A549 (cell line): ENCODE data around the gene MAML2. TPM values are rescaled to one million over a fixed set of nuclear protein-coding genes. Genes with fewer than 3 reads are reported as not detected.

Source experiments
- ATAC-seq, 2 experiments: fragments of 200-7000 bp in 1 of 2; fragments of >200 bp in 1 of 2; cut with Nextera tagmentation in 1 of 2; cut with Tn5 transposase in 1 of 2; 3 replicates each; pipeline versions ENCODE4 v1.8.0 to v1.9.1; 2018 to 2020; ENCODE audit warnings: mild to moderate bottlenecking in 1 of 2, moderate library complexity in 1 of 2
- CTCF ChIA-PET: fragments of 300-600 bp; sonication (Branson Sonifier 250); formaldehyde crosslinking; extraction: SDS; loops from one replicate; lab custom pipeline; 2021; ENCODE audit warnings: antibody characterized with exemption, inconsistent platforms; lab: Yijun Ruan, JAX
- POLR2A ChIA-PET: fragments of 350-600 bp; formaldehyde crosslinking; extraction: SDS; loops from one replicate; lab custom pipeline; 2021; ENCODE audit warnings: antibody characterized with exemption, inconsistent platforms; lab: Yijun Ruan, JAX
- DNase-seq, 2 experiments: peaks; one replicate each; pipeline versions ENCODE4 v3.0.0 to v3.0.0-alpha.2; 2011 to 2016; ENCODE audit warnings: low read depth in 1 of 2, low spot score in 1 of 2
- FAIRE-seq: peaks from 2 replicates; lab custom pipeline; 2011; peaks lifted over from hg19 to GRCh38; lab: Jason Lieb, UNC
- H3K27ac ChIP-seq, 2 experiments: fragments of >200 bp; sonication (Bioruptor Twin); formaldehyde crosslinking; 3 replicates each; pipeline ENCODE4 v1.5.1; 2016 to 2017
- H3K4me1 ChIP-seq: fragments of >200 bp; sonication (Bioruptor Twin); formaldehyde crosslinking; 3 replicates; pipeline ENCODE4 v1.6.1; 2016
- H3K4me2 ChIP-seq: fragments of >200 bp; sonication (Bioruptor Twin); formaldehyde crosslinking; 3 replicates; pipeline ENCODE4 v1.6.1; 2016
- H3K4me3 ChIP-seq: fragments of >200 bp; sonication (Bioruptor Twin); formaldehyde crosslinking; 3 replicates; pipeline ENCODE4 v1.5.1; 2016
- H3K9me3 ChIP-seq: fragments of >200 bp; sonication (Bioruptor Twin); formaldehyde crosslinking; 3 replicates; pipeline ENCODE4 v1.6.1; 2016
- BCL3 ChIP-seq: fragments of >200 bp; sonication (Bioruptor Twin); formaldehyde crosslinking; IDR thresholded peaks from 3 replicates; pipeline ENCODE4 v1.6.1; 2016
- CHD4 ChIP-seq: fragments of 200-600 bp; sonication (generic); IDR thresholded peaks from 2 replicates; pipeline ENCODE4 v1.6.1; 2016; ENCODE audit warnings: antibody characterized with exemption, mild to moderate bottlenecking, borderline replicate concordance
- EHMT2 ChIP-seq: fragments of 200-600 bp; sonication (generic); IDR thresholded peaks from 2 replicates; pipeline ENCODE4 v1.6.1; 2016; ENCODE audit warnings: antibody characterized with exemption, low read depth, mild to moderate bottlenecking, moderate library complexity
- EP300 ChIP-seq, 2 experiments: fragments of >200 bp; sonication (Bioruptor Twin); formaldehyde crosslinking; IDR thresholded peaks; 2 replicates in 1 of 2; 3 replicates in 1 of 2; pipeline ENCODE4 v1.6.1; 2016 to 2017
- FOXS1 ChIP-seq: fragments of 250-450 bp; sonication (Bioruptor Pico); IDR thresholded peaks from 2 replicates; pipeline ENCODE4 v1.5.0; 2020; ENCODE audit warnings: mild to moderate bottlenecking, moderate library complexity
- GATA3 ChIP-seq: IDR thresholded peaks from 2 replicates; pipeline ENCODE4 v1.6.1; 2012; ENCODE audit warnings: borderline replicate concordance
- HEYL ChIP-seq: fragments of 250-450 bp; sonication (Bioruptor Pico); IDR thresholded peaks from 2 replicates; pipeline ENCODE4 v1.8.0; 2021; ENCODE audit warnings: mild to moderate bottlenecking, moderate library complexity
- HMGXB4 ChIP-seq: fragments of 250-450 bp; sonication (Bioruptor Pico); IDR thresholded peaks from 2 replicates; pipeline ENCODE4 v1.5.0; 2021; ENCODE audit warnings: mild to moderate bottlenecking, moderate library complexity, borderline replicate concordance
- HOXB5 ChIP-seq: fragments of 250-450 bp; sonication (Bioruptor Pico); IDR thresholded peaks from 2 replicates; pipeline ENCODE4 v1.5.0; 2020; ENCODE audit warnings: mild to moderate bottlenecking, moderate library complexity
- JUNB ChIP-seq: fragments of >200 bp; sonication (Bioruptor Twin); formaldehyde crosslinking; IDR thresholded peaks from 2 replicates; pipeline ENCODE4 v1.6.1; 2016
- MAZ ChIP-seq: fragments of 150-350 bp; IDR thresholded peaks from 2 replicates; pipeline ENCODE4 v1.6.1; 2014; ENCODE audit warnings: antibody characterized with exemption, low read depth, low read length, borderline replicate concordance
- MYC ChIP-seq: IDR thresholded peaks from 2 replicates; pipeline ENCODE4 v1.6.1; 2012; ENCODE audit warnings: mild to moderate bottlenecking, inconsistent platforms, low read length, improper control_type of control experiment, borderline replicate concordance
- NPAS2 ChIP-seq: fragments of 250-450 bp; sonication (Bioruptor Pico); IDR thresholded peaks from 2 replicates; pipeline ENCODE4 v1.8.0; 2022; ENCODE audit warnings: mild to moderate bottlenecking, moderate library complexity, borderline replicate concordance
- NR3C1 ChIP-seq: fragments of >200 bp; sonication (Bioruptor Twin); formaldehyde crosslinking; IDR thresholded peaks from 3 replicates; pipeline ENCODE4 v1.6.1; 2017
- PBX3 ChIP-seq: IDR thresholded peaks from 2 replicates; pipeline ENCODE4 v1.6.1; 2012
- RARB ChIP-seq: fragments of 250-450 bp; sonication (Bioruptor Pico); IDR thresholded peaks from 2 replicates; pipeline ENCODE4 v1.8.0; 2021; ENCODE audit warnings: mild to moderate bottlenecking, moderate library complexity
- RCOR1 ChIP-seq: fragments of 150-350 bp; IDR thresholded peaks from 2 replicates; pipeline ENCODE4 v1.6.1; 2014; ENCODE audit warnings: antibody characterized with exemption, low read length, low read depth
- TFCP2L1 ChIP-seq: fragments of 250-450 bp; sonication (Bioruptor Pico); IDR thresholded peaks from 2 replicates; pipeline ENCODE4 v1.5.0; 2021; ENCODE audit warnings: mild to moderate bottlenecking
- TP53 ChIP-seq: fragments of 250-450 bp; sonication (Bioruptor Pico); IDR thresholded peaks from 2 replicates; pipeline ENCODE4 v1.5.0; 2021; ENCODE audit warnings: mild to moderate bottlenecking, moderate library complexity
- USF2 ChIP-seq: fragments of 450-650 bp; IDR thresholded peaks from 2 replicates; pipeline ENCODE4 v1.6.1; 2014; ENCODE audit warnings: antibody characterized with exemption
- ZNF302 ChIP-seq: fragments of 250-450 bp; sonication (Bioruptor Pico); IDR thresholded peaks from 2 replicates; pipeline ENCODE4 v1.9.0; 2021; ENCODE audit warnings: inconsistent platforms, mild to moderate bottlenecking, moderate library complexity
- ZSCAN20 ChIP-seq: fragments of 250-450 bp; sonication (Bioruptor Pico); IDR thresholded peaks from 2 replicates; pipeline ENCODE4 v1.8.0; 2022; ENCODE audit warnings: mild to moderate bottlenecking, moderate library complexity
- WGBS: methylation state at CpG from one replicate; pipeline ENCODE4 v1.1.6; 2017; ENCODE audit errors: missing lambda C conversion rate; 5-methylcytosine and 5-hydroxymethylcytosine counted together
- polyA plus RNA-seq, 4 experiments: library from polyadenylated mRNA; depleted of rRNA in 3 of 4; stranded (reverse); fragments of >200 nt; fragmentation: RNase III in 1 of 4; extraction: RNeasy Plus Mini Kit Qiagen cat#74134 plus additional on column Dnase treatment in 1 of 4; gene quantifications; 2 replicates in 3 of 4; 3 replicates in 1 of 4; pipeline ENCODE4 v1.2.3, GENCODE V29; 2011 to 2017

The MAML2 gene
- polyA plus RNA-seq, 2 of the 4 experiments (the other 2 are of a cell fraction) = 1.5 to 2.5 TPM

GRCh38 chr11:96123301-96123700 is 219.7 kb downstream of the MAML2 start:
- ATAC-seq (no peak), DNase-seq (no peak)
- no peak overlapping the region for H3K4me2 ChIP-seq
- POLR2A ChIA-PET = no interaction called here
- no peaks in the 10 kb centered on the region for H3K9me3 ChIP-seq
- CTCF ChIA-PET = no interaction called here
- TF ChIP-seq ZSCAN20 (CRISPR knock-in tag) (no peak), JUNB (no peak), NPAS2 (CRISPR knock-in tag) (no peak), EHMT2 (no peak), CHD4 (no peak), EP300 (IDR thresholded peaks at IDR 0.05) (no peak), RARB (CRISPR knock-in tag) (no peak), HMGXB4 (CRISPR knock-in tag) (no peak), BCL3 (no peak), RCOR1 (no peak), TP53 (CRISPR knock-in tag) (no peak), PBX3 (no peak), USF2 (no peak), HEYL (CRISPR knock-in tag) (no peak), MAZ (no peak), HOXB5 (CRISPR knock-in tag) (no peak)
- TF ChIP-seq, all 56 proteins: peak for 0
- Histone ChIP-seq H3K4me3 (no peak overlapping the region), H3K4me1 (no peaks in the 10 kb centered on the region), H3K27ac (no peak overlapping the region)
- WGBS = 78% methylated on average over 5 of the region's 5 CpGs
- FAIRE-seq = no peak

GRCh38 chr11:96122601-96123074 is 220.4 kb downstream of the MAML2 start:
- WGBS = 66% methylated on average over 2 of the region's 2 CpGs
- no peak for TF ChIP-seq TP53 (CRISPR knock-in tag)
- no peak for TF ChIP-seq FOXS1
- TF ChIP-seq ZSCAN20 (CRISPR knock-in tag) = no peak
- no peak for TF ChIP-seq EP300 (IDR thresholded peaks at IDR 0.05)
- no peak for TF ChIP-seq NPAS2 (CRISPR knock-in tag)
- TF ChIP-seq TFCP2L1 = no peak
- TF ChIP-seq MYC = no peak
- TF ChIP-seq NR3C1 = no peak
- TF ChIP-seq ZNF302 = no peak
- no peak for TF ChIP-seq GATA3
- FAIRE-seq = no peak
- POLR2A ChIA-PET = no interaction called here
- Histone ChIP-seq H3K4me2 (no peak overlapping the region), H3K4me3 (no peak overlapping the region), H3K9me3 (no peaks in the 10 kb centered on the region), H3K27ac (no peak overlapping the region), H3K4me1 (no peaks in the 10 kb centered on the region)
- CTCF ChIA-PET = no interaction called here
- no peak for DNase-seq
- no peak for ATAC-seq
